ENCODE data around the gene PER3. TPM values are rescaled to one million over a fixed set of nuclear protein-coding genes. Genes with fewer than 3 reads are reported as not detected.

Gene PER3
- total and polyA plus RNA-seq, 2 of the 8 experiments (the other 6 are each of a cell fraction or from before 2014, with no cell fraction given) = 8.3 to 9.3 TPM

DNA sequence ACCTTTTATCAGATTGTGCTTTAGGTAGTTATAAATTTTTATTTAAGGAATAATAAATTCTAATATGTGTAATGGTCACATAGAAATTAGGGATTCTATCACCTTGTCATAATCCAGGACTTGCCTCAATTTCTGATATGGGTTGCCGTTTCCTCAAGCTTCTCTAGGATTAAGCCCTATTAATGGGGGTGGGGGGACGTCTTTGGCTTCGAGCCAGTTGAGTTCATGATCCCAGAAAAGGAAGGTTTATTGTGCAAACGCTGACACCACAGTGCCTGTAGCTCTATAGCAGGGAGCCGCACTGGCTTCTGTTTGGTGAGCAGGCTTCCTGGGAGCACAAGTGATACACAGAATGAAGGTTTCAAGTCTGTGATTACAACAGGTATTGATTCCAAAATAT lies 35.0 kb upstream of the PER3 start:
- POLR2A ChIA-PET (ENCODE audit: partially characterized antibody) = no interaction called here
- 89% methylated on average over 5 of the region's 5 CpGs; no CpG with 5 or more reads in 1 of the 2 experiments for WGBS, 2 experiments (ENCODE audit: extremely low coverage in 1 of 2, insufficient coverage in 1 of 2, insufficient read length in 1 of 2, insufficient replicate concordance in 2 of 2, low coverage in 1 of 2, low lambda C conversion rate in 2 of 2, missing lambda C conversion rate in 1 of 2)
- Histone ChIP-seq H3K79me2 (ENCODE audit: control insufficient read depth in 1 of 2, insufficient read depth in 2 of 2, low read length in 2 of 2) (no peaks in the 10 kb centered on the region), H3K4me3 (ENCODE audit: extremely low read depth in 1 of 4, insufficient read depth in 2 of 4, low read depth in 3 of 4, low read length in 4 of 4) (no peak overlapping the region), H4K20me1 (replicated peaks in 1 of 2; ENCODE audit: control insufficient read depth in 1 of 2, insufficient read depth in 2 of 2, low read length in 2 of 2) (no peaks in the 10 kb centered on the region), H3K23me2 (ENCODE audit: low read depth, low read length) (no peaks in the 10 kb centered on the region; the same call in 1 of the 2 replicates), H3K27me3 (replicated peaks in 1 of 4; ENCODE audit: control insufficient read depth in 3 of 4, extremely low read depth in 1 of 4, insufficient read depth in 3 of 4, low read length in 3 of 4) (no peaks in the 10 kb centered on the region), H3K4me1 (replicated peaks in 1 of 4; ENCODE audit: control insufficient read depth in 3 of 4, insufficient read depth in 4 of 4, low read length in 3 of 4) (peaks cover 3 to 9% (median 6%) of the 10 kb centered on the region in 4 experiments; a peak in 6 of 7 replicates), H2BK15ac (ENCODE audit: low read length) (no peak overlapping the region), H4K5ac (ENCODE audit: insufficient read length, low read depth, low read length) (no peak overlapping the region), H2BK12ac (ENCODE audit: low read depth, low read length) (no peak overlapping the region), H3K4ac (replicated peaks; ENCODE audit: insufficient read length, low read depth, low read length) (no peak overlapping the region), H2BK120ac (replicated peaks; ENCODE audit: low read depth, low read length) (no peak overlapping the region), H3K79me1 (ENCODE audit: low read depth, low read length) (no peaks in the 10 kb centered on the region), H3K14ac (ENCODE audit: insufficient read length) (no peak overlapping the region), H3K27ac (ENCODE audit: low read depth, low read length) (no peak overlapping the region), H3K9me3 (ENCODE audit: insufficient read depth in 2 of 2, low read depth in 1 of 2, low read length in 1 of 2) (no peaks in the 10 kb centered on the region), H2AK5ac (ENCODE audit: low read depth, low read length) (no peak overlapping the region), H3K36me3 (ENCODE audit: control insufficient read depth in 2 of 4, insufficient read depth in 4 of 4, low read length in 3 of 4) (peaks cover 0 to 3% (median 0%) of the 10 kb centered on the region in 4 experiments; a peak in 1 of 8 replicates), H3K23ac (ENCODE audit: insufficient read length) (no peak overlapping the region), H2AFZ (ENCODE audit: low read length) (no peak overlapping the region), H2BK20ac (ENCODE audit: low read length) (no peak overlapping the region), H4K91ac (replicated peaks; ENCODE audit: insufficient read length, low read length) (no peak overlapping the region), H3K4me2 (ENCODE audit: insufficient read depth in 1 of 2, low read depth in 2 of 2, low read length in 2 of 2) (no peak overlapping the region), H4K8ac (ENCODE audit: extremely low read depth, insufficient read depth, low read length) (no peak overlapping the region), H3K18ac (ENCODE audit: extremely low read depth, low read length) (no peak overlapping the region), H2BK5ac (ENCODE audit: low read depth, low read length) (no peak overlapping the region), H3K9ac (replicated peaks in 1 of 4; ENCODE audit: extremely low read depth in 1 of 4, low read depth in 3 of 4, low read length in 3 of 4) (no peak overlapping the region), H3K56ac (replicated peaks; ENCODE audit: insufficient read length, low read depth, low read length) (no peak overlapping the region)
- FAIRE-seq = no peak
- CTCF ChIA-PET (ENCODE audit: partially characterized antibody) = interaction anchor here (0.7 to 11.7 kb wide), 6 partner anchors 11 to 625 kb away, joined by 3 to 554 read pairs (median 3); no protein-coding TSS in a partner anchor
- TF ChIP-seq FOSL1 (IDR thresholded peaks at IDR 0.05; ENCODE audit: insufficient read depth, low read depth, low read length) (no peak), TAF7 (optimal IDR thresholded peaks at IDR 0.05; ENCODE audit: borderline replicate concordance, low read depth, low read length) (no peak), SIX5 (IDR thresholded peaks at IDR 0.05; ENCODE audit: low read depth, low read length) (no peak), EP300 (IDR thresholded peaks at IDR 0.05; ENCODE audit: borderline replicate concordance in 1 of 2, low read depth in 2 of 2, low read length in 2 of 2) (no peak), HDAC2 (IDR thresholded peaks at IDR 0.05; ENCODE audit: borderline replicate concordance in 1 of 2, low read depth in 2 of 2, low read length in 2 of 2) (no peak), POU5F1 (IDR thresholded peaks at IDR 0.05; ENCODE audit: low read depth, low read length) (no peak), CHD1 (IDR thresholded peaks at IDR 0.05; ENCODE audit: low read depth, low read length) (no peak), TEAD4 (IDR thresholded peaks at IDR 0.05; ENCODE audit: low read depth, low read length) (no peak), CEBPB (IDR thresholded peaks at IDR 0.05; ENCODE audit: low read depth, low read length) (no peak), EZH2 (IDR thresholded peaks at IDR 0.05; ENCODE audit: low read depth, low read length, severe bottlenecking) (no peak), RXRA (IDR thresholded peaks at IDR 0.05; ENCODE audit: insufficient read depth, low read depth, low read length) (no peak), YY1 (IDR thresholded peaks at IDR 0.05; ENCODE audit: low read depth, low read length) (no peak), JUN (IDR thresholded peaks at IDR 0.05; ENCODE audit: low read depth, low read length) (no peak), GTF2F1 (IDR thresholded peaks at IDR 0.05; ENCODE audit: borderline replicate concordance, low read depth, low read length) (no peak), SP1 (IDR thresholded peaks at IDR 0.05; ENCODE audit: low read depth, low read length) (no peak)
- peak in 1 of 2 experiments; percentile 6 for DNase-seq (ENCODE audit: low read depth in 1 of 2, low spot score in 2 of 2)

All from H1 (cell line).